ENCODE results near the gene PPP1R1B. TPM values are rescaled to one million over a fixed set of nuclear protein-coding genes. Genes with fewer than 3 reads are reported as not detected.

Gene PPP1R1B
- total RNA-seq, 1 donor, result not detected

DNA sequence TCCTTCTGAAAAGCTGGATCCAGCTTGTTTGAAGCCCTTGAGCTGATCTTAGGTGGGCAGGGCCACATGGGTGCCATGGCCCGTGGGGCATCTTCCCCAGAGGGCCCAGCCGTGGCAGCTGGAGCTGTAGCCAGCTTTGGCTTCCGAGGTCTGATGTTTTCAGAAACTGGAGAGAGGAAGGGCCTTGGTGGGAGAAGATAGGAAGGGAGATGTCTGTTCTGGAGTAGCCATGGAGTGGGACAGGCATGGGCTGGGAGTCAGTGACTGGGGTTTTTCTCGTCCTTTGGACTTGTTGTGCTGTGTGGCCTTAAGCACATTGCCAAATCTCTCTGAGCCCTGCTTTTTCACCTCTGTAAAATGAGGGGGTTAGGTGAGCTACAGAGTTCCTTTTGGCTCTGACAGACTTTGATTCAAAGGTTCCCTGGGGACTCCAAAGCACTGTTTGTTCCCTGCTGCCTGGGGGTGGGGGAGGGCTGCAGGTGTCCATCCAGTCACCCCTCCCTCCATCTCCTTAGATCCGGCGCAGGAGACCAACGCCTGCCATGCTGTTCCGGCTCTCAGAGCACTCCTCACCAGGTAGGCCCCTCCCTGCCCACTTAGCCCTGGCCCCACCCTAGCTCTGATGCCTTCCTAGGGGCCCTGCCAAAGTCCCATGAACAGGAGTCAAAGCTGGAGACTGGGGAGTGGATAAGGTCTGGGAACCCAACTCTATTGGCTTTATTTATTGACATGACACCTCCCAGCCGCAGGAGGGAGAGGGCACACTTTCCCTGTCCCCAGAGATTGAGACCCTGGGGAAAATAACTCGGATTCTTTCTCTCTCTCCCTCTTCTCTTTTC, 2.1 kb downstream of the PPP1R1B start:
- Histone ChIP-seq H4K20me1 (ENCODE audit: insufficient read depth, low read length) (no peaks in the 10 kb centered on the region), H3K79me2 (ENCODE audit: insufficient read depth, low read length) (no peaks in the 10 kb centered on the region), H3K9me3 (ENCODE audit: low read depth, low read length) (no peaks in the 10 kb centered on the region), H2AFZ (ENCODE audit: low read length) (no peak overlapping the region), H3K27ac (ENCODE audit: low read depth, low read length) (no peak overlapping the region), H3K4me2 (ENCODE audit: insufficient read depth, low read length) (no peak overlapping the region), H3K36me3 (ENCODE audit: insufficient read depth, low read length) (no peaks in the 10 kb centered on the region), H3K4me1 (ENCODE audit: insufficient read depth, low read length) (no peaks in the 10 kb centered on the region), H3K4me3 (ENCODE audit: insufficient read depth, low read length) (no peak overlapping the region), H3K27me3 (ENCODE audit: insufficient read depth, low read length) (peaks cover 84% of the 10 kb centered on the region)
- TF ChIP-seq, protein P1, sequence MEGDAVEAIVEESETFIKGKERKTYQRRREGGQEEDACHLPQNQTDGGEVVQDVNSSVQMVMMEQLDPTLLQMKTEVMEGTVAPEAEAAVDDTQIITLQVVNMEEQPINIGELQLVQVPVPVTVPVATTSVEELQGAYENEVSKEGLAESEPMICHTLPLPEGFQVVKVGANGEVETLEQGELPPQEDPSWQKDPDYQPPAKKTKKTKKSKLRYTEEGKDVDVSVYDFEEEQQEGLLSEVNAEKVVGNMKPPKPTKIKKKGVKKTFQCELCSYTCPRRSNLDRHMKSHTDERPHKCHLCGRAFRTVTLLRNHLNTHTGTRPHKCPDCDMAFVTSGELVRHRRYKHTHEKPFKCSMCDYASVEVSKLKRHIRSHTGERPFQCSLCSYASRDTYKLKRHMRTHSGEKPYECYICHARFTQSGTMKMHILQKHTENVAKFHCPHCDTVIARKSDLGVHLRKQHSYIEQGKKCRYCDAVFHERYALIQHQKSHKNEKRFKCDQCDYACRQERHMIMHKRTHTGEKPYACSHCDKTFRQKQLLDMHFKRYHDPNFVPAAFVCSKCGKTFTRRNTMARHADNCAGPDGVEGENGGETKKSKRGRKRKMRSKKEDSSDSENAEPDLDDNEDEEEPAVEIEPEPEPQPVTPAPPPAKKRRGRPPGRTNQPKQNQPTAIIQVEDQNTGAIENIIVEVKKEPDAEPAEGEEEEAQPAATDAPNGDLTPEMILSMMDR (IDR thresholded peaks at IDR 0.05; ENCODE audit: extremely low read depth, low read depth, low read length), result no peak
- peak; percentile 92 for DNase-seq (ENCODE audit: insufficient read length, low spot score, missing footprints)

DNA sequence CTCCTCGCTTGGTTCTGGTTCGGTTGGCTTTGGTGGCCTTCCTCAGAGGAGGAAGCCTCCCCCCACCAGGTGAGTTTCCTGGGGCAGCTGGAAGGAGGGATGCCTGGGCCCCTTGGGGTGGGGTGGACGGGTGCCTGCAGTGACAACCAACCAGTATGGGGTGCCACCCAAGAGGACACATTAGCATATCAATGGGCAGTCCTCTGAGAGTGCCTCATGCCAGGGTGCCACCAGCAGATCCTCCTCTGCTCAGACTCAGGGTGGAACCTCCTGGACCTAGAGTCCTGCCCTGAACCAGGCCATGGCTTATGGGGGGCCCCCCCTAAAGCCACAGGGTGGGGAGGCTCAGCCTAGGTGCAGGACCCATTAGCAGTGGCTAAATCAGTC, 2.7 kb downstream of the PPP1R1B start:
- Histone ChIP-seq H3K27me3 (ENCODE audit: insufficient read depth, low read length) (peaks cover 83% of the 10 kb centered on the region), H2AFZ (ENCODE audit: low read length) (no peak overlapping the region), H3K9me3 (ENCODE audit: low read depth, low read length) (no peaks in the 10 kb centered on the region), H3K4me1 (ENCODE audit: insufficient read depth, low read length) (no peaks in the 10 kb centered on the region), H3K4me2 (ENCODE audit: insufficient read depth, low read length) (no peak overlapping the region), H4K20me1 (ENCODE audit: insufficient read depth, low read length) (no peaks in the 10 kb centered on the region), H3K27ac (ENCODE audit: low read depth, low read length) (no peak overlapping the region), H3K79me2 (ENCODE audit: insufficient read depth, low read length) (no peaks in the 10 kb centered on the region), H3K36me3 (ENCODE audit: insufficient read depth, low read length) (no peaks in the 10 kb centered on the region), H3K4me3 (ENCODE audit: insufficient read depth, low read length) (no peak overlapping the region)
- TF ChIP-seq, protein P1 (IDR thresholded peaks at IDR 0.05; ENCODE audit: extremely low read depth, low read depth, low read length), result no peak
- no peak for DNase-seq (ENCODE audit: insufficient read length, low spot score, missing footprints)

DNA sequence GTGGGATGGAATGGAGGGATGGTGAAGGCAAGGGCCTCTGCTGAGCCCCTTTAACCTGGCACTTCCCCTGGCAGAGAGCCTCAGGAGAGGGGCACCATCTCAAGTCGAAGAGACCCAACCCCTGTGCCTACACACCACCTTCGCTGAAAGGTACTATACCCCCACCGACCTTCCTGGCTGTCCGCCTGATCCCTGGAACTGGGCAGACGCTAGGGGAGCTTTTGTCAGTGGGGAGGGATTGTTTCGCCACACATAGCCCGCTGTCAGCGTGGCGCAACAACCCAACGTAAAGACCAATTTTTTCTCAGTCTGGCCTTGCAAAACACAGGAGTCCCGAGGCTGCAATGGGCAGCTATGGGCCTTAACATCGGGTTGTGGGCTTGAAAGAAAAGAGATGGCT, 3.1 kb downstream of the PPP1R1B start:
- Histone ChIP-seq H3K9me3 (ENCODE audit: low read depth, low read length) (no peaks in the 10 kb centered on the region), H3K27me3 (ENCODE audit: insufficient read depth, low read length) (peaks cover 79% of the 10 kb centered on the region), H4K20me1 (ENCODE audit: insufficient read depth, low read length) (no peaks in the 10 kb centered on the region), H3K4me2 (ENCODE audit: insufficient read depth, low read length) (no peak overlapping the region), H2AFZ (ENCODE audit: low read length) (no peak overlapping the region), H3K27ac (ENCODE audit: low read depth, low read length) (no peak overlapping the region), H3K4me1 (ENCODE audit: insufficient read depth, low read length) (no peaks in the 10 kb centered on the region), H3K79me2 (ENCODE audit: insufficient read depth, low read length) (no peaks in the 10 kb centered on the region), H3K36me3 (ENCODE audit: insufficient read depth, low read length) (no peaks in the 10 kb centered on the region), H3K4me3 (ENCODE audit: insufficient read depth, low read length) (no peak overlapping the region)
- TF ChIP-seq, protein P1 (IDR thresholded peaks at IDR 0.05; ENCODE audit: extremely low read depth, low read depth, low read length), result no peak
- DNase-seq (ENCODE audit: insufficient read length, low spot score, missing footprints), result no peak

DNA sequence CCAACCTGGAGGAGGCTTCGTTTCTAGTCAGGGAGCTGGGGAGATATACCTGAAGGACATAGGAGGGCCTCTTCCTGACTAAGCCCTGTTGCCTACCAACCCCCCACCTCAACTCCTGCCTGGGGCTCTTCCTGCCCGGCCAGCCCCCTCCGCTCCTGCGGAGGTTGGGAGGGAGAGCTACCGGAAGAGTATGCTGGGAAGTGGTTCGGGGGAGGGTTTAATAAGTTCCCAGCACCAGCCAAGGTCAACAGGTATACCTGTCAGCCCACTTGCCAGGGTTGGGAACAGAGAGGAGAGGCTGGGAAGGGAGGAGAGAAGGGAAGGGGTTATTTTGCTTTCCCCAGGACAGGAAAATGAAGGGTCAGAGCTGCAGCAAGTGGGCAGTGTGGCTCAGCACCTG, 4.7 kb downstream of the PPP1R1B start:
- no peaks in the 10 kb centered on the region for H3K9me3 ChIP-seq (ENCODE audit: low read depth, low read length)
- peaks cover 64% of the 10 kb centered on the region for H3K27me3 ChIP-seq (ENCODE audit: insufficient read depth, low read length)
- no peak overlapping the region for H3K27ac ChIP-seq (ENCODE audit: low read depth, low read length)
- H4K20me1 ChIP-seq (ENCODE audit: insufficient read depth, low read length), result no peaks in the 10 kb centered on the region
- no peaks in the 10 kb centered on the region for H3K4me1 ChIP-seq (ENCODE audit: insufficient read depth, low read length)
- H3K79me2 ChIP-seq (ENCODE audit: insufficient read depth, low read length), result no peaks in the 10 kb centered on the region
- no peaks in the 10 kb centered on the region for H3K36me3 ChIP-seq (ENCODE audit: insufficient read depth, low read length)
- no peak overlapping the region for H3K4me2 ChIP-seq (ENCODE audit: insufficient read depth, low read length)
- H3K4me3 ChIP-seq (ENCODE audit: insufficient read depth, low read length), result no peak overlapping the region
- DNase-seq (ENCODE audit: insufficient read length, low spot score, missing footprints), result no peak
- H2AFZ ChIP-seq (ENCODE audit: low read length), result no peak overlapping the region
- TF ChIP-seq, protein P1 (IDR thresholded peaks at IDR 0.05; ENCODE audit: extremely low read depth, low read depth, low read length), result no peak
